MM.1S (cell line): ENCODE measurements around the gene CYTH4.

Source experiments
- DNase-seq: peaks from one replicate; pipeline ENCODE4 v3.0.0-alpha.2; 2015
- H2AFZ ChIP-seq: fragments of 300-600 bp; sonication (generic); 2 replicates; pipeline ENCODE4 v1.6.0; 2016; ENCODE audit warnings: antibody characterized with exemption, low read length
- H3F3A ChIP-seq: fragments of 300-600 bp; sonication (generic); 2 replicates; pipeline ENCODE4 v1.6.1; 2016; ENCODE audit warnings: mild to moderate bottlenecking, antibody characterized with exemption, low read length, moderate library complexity, mixed read lengths; ENCODE audit not compliant: insufficient read depth
- H3K27ac ChIP-seq: fragments of 300-600 bp; sonication (generic); 2 replicates; pipeline ENCODE4 v1.5.1; 2016; ENCODE audit warnings: mild to moderate bottlenecking, low read length
- H3K27me3 ChIP-seq: fragments of 300-600 bp; sonication (generic); replicated peaks from 2 replicates; pipeline ENCODE4 v1.6.0; 2016; ENCODE audit warnings: low read length; ENCODE audit not compliant: insufficient read depth
- H3K36me3 ChIP-seq: fragments of 300-600 bp; sonication (generic); replicated peaks from 2 replicates; pipeline ENCODE4 v1.6.1; 2016; ENCODE audit warnings: mild to moderate bottlenecking, low read length, mixed read lengths; ENCODE audit not compliant: insufficient read depth
- H3K4me1 ChIP-seq: fragments of 300-600 bp; sonication (generic); 2 replicates; pipeline ENCODE4 v1.6.1; 2016; ENCODE audit warnings: low read length, mixed read lengths
- H3K4me2 ChIP-seq: fragments of 300-600 bp; sonication (generic); 2 replicates; pipeline ENCODE4 v1.6.0; 2016; ENCODE audit warnings: low read depth, low read length
- H3K4me3 ChIP-seq: fragments of 300-600 bp; sonication (generic); 2 replicates; pipeline ENCODE4 v1.5.1; 2016; ENCODE audit warnings: low read length, mixed read lengths
- H3K79me2 ChIP-seq: fragments of 300-600 bp; sonication (generic); 2 replicates; pipeline ENCODE4 v1.6.1; 2016; ENCODE audit warnings: mixed run types, low read length, mixed read lengths
- H3K9ac ChIP-seq: fragments of 300-600 bp; sonication (generic); 2 replicates; pipeline ENCODE4 v1.6.1; 2016; ENCODE audit warnings: low read length, mixed read lengths
- H3K9me2 ChIP-seq: fragments of 300-600 bp; sonication (generic); replicated peaks from 2 replicates; pipeline ENCODE4 v1.6.1; 2016; ENCODE audit warnings: mild to moderate bottlenecking, low read length, mixed read lengths; ENCODE audit not compliant: insufficient read depth
- H3K9me3 ChIP-seq: fragments of 300-600 bp; sonication (generic); replicated peaks from 2 replicates; pipeline ENCODE4 v1.6.1; 2016; ENCODE audit warnings: mild to moderate bottlenecking, low read length, mixed read lengths; ENCODE audit not compliant: insufficient read depth
- H4K20me1 ChIP-seq: fragments of 300-600 bp; sonication (generic); 2 replicates; pipeline ENCODE4 v1.6.1; 2016; ENCODE audit warnings: mild to moderate bottlenecking, low read length, moderate library complexity, mixed read lengths; ENCODE audit not compliant: insufficient read depth
- EZH2 ChIP-seq: fragments of 300-600 bp; sonication (generic); optimal IDR thresholded peaks from 2 replicates; pipeline ENCODE3; 2017; ENCODE audit warnings: low read depth, mild to moderate bottlenecking, antibody characterized with exemption, low read length, mixed read lengths
- EZH2phosphoT487 ChIP-seq: fragments of 300-600 bp; sonication (generic); IDR thresholded peaks from 2 replicates; pipeline ENCODE4 v1.6.1; 2018; ENCODE audit warnings: antibody characterized with exemption, low read length
- TF ChIP-seq, protein P1 (sequence below): fragments of 300-600 bp; sonication (generic); IDR thresholded peaks from 2 replicates; pipeline ENCODE4 v1.5.1; 2016; ENCODE audit warnings: antibody characterized with exemption, low read length, mixed read lengths

Gene CYTH4

GRCh38 chr22:37317698-37318210 lies 35.4 kb downstream of the CYTH4 start:
- H4K20me1 ChIP-seq: no peaks in the 10 kb centered on the region
- no peak overlapping the region for H3K27ac ChIP-seq
- no peak overlapping the region for H3K9ac ChIP-seq
- no peak overlapping the region for H2AFZ ChIP-seq
- H3K27me3 ChIP-seq: peaks cover 65% of the 10 kb centered on the region
- no peaks in the 10 kb centered on the region for H3F3A ChIP-seq
- H3K4me3 ChIP-seq: no peak overlapping the region
- no peak for DNase-seq
- H3K36me3 ChIP-seq: no peaks in the 10 kb centered on the region
- H3K9me3 ChIP-seq: no peaks in the 10 kb centered on the region
- TF ChIP-seq EZH2 (no peak), EZH2phosphoT487 (no peak)
- TF ChIP-seq, protein P1, sequence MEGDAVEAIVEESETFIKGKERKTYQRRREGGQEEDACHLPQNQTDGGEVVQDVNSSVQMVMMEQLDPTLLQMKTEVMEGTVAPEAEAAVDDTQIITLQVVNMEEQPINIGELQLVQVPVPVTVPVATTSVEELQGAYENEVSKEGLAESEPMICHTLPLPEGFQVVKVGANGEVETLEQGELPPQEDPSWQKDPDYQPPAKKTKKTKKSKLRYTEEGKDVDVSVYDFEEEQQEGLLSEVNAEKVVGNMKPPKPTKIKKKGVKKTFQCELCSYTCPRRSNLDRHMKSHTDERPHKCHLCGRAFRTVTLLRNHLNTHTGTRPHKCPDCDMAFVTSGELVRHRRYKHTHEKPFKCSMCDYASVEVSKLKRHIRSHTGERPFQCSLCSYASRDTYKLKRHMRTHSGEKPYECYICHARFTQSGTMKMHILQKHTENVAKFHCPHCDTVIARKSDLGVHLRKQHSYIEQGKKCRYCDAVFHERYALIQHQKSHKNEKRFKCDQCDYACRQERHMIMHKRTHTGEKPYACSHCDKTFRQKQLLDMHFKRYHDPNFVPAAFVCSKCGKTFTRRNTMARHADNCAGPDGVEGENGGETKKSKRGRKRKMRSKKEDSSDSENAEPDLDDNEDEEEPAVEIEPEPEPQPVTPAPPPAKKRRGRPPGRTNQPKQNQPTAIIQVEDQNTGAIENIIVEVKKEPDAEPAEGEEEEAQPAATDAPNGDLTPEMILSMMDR: no peak
- no peaks in the 10 kb centered on the region for H3K9me2 ChIP-seq
- no peaks in the 10 kb centered on the region for H3K79me2 ChIP-seq
- H3K4me2 ChIP-seq: no peak overlapping the region
- H3K4me1 ChIP-seq: no peaks in the 10 kb centered on the region

- no peak overlapping the region for H2AFZ ChIP-seq
- TF ChIP-seq, protein P1: no peak
- TF ChIP-seq EZH2phosphoT487 (no peak), EZH2 (no peak)
These were observed 36.2 kb downstream of the CYTH4 start for GRCh38 chr22:37318364-37319109.

GRCh38 chr22:37319469-37319868 lies 37.2 kb downstream of the CYTH4 start:
- no peak overlapping the region for H3K4me3 ChIP-seq
- H3K79me2 ChIP-seq: no peaks in the 10 kb centered on the region
- no peaks in the 10 kb centered on the region for H3K9me3 ChIP-seq
- no peaks in the 10 kb centered on the region for H3K4me1 ChIP-seq
- H3F3A ChIP-seq: no peaks in the 10 kb centered on the region
- H2AFZ ChIP-seq: no peak overlapping the region
- H3K9me2 ChIP-seq: no peaks in the 10 kb centered on the region
- no peak for DNase-seq
- H3K9ac ChIP-seq: no peak overlapping the region
- H3K27me3 ChIP-seq: peaks cover 82% of the 10 kb centered on the region
- H3K27ac ChIP-seq: no peak overlapping the region
- no peak overlapping the region for H3K4me2 ChIP-seq
- TF ChIP-seq, protein P1: no peak
- TF ChIP-seq EZH2phosphoT487 (no peak), EZH2 (no peak)
- no peaks in the 10 kb centered on the region for H3K36me3 ChIP-seq
- H4K20me1 ChIP-seq: no peaks in the 10 kb centered on the region

More at GRCh38 chr22:37318364-37319109, 36.2 kb downstream of the CYTH4 start:
- Histone ChIP-seq H3K9ac (no peak overlapping the region), H3K9me3 (no peaks in the 10 kb centered on the region), H4K20me1 (no peaks in the 10 kb centered on the region), H3F3A (no peaks in the 10 kb centered on the region), H3K4me2 (no peak overlapping the region), H3K27me3 (peaks cover 73% of the 10 kb centered on the region), H3K79me2 (no peaks in the 10 kb centered on the region), H3K36me3 (no peaks in the 10 kb centered on the region), H3K4me3 (no peak overlapping the region), H3K9me2 (no peaks in the 10 kb centered on the region), H3K27ac (no peak overlapping the region), H3K4me1 (no peaks in the 10 kb centered on the region)
- DNase-seq: no peak
